Erythroblast (primary cell): ENCODE measurements around the gene AKT3.

ENCODE experiments used
- GATA1 ChIP-seq: IDR thresholded peaks from 2 replicates; pipeline ENCODE4 v1.6.1; 2011; ENCODE audit warnings: low read depth, mild to moderate bottlenecking, control low read depth, low read length, moderate library complexity
- POLR2A ChIP-seq: IDR thresholded peaks from 2 replicates; pipeline ENCODE4 v1.6.1; 2011; ENCODE audit warnings: mild to moderate bottlenecking, low read length

DNA sequence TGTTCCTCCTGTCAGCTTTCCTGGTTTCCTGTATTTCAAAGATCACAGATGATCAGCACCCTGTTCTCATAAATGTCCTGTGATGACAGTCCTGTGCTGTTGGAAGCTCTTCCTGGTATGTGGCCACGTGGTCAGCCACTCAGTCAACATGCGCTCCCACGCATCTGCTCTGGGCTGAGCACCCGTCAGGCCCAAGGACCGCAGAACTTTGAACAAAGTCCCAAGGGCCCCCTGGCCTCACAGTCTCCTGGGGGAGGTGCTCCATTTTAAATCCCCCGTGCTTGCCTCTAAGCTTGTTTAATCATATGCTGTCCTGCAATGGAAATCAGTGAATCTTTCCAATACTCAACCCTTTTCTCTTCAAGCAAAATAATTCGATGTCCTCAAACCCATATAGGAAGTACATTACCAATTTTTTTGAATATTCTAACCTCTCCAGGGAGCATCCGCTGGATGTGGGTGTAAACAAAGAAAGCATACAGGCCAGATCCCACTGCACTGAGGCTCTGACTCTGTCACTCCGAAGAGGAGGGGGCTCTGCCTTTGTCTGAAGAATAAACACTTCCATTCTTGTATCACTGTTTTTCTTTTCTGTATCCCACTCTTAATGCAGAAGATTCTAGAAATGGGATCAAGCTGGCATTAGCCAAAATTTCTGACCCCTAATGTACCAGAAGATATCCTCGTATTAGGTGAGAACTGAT lies 343.9 kb downstream of the AKT3 start:
- TF ChIP-seq POLR2A (no peak), GATA1 (no peak)
